PC-3 (cell line): Measurements from ENCODE around the gene BCKDHB. TPM values are rescaled to one million over a fixed set of nuclear protein-coding genes. Genes with fewer than 3 reads are reported as not detected.

Experiments
- ATAC-seq: fragments of 200-7000 bp; cut with Tn5 transposase; 2 replicates; pipeline ENCODE4 v1.9.1; 2020; ENCODE audit warnings: mild to moderate bottlenecking, moderate library complexity
- BruUV-seq: library from RNA; stranded (reverse); fragments of 400-500 nt; replicated peaks from 2 replicates; lab custom pipeline; 2021; lab: Mats Ljungman, UMichigan
- CTCF ChIA-PET: fragments of 300-600 bp; sonication (Branson Sonifier 250); formaldehyde crosslinking; loops from one replicate; lab custom pipeline; 2022; ENCODE audit warnings: antibody characterized with exemption; lab: Charles Lee
- POLR2A ChIA-PET: fragments of 300-600 bp; sonication (Branson Sonifier 250); formaldehyde crosslinking; loops from one replicate; lab custom pipeline; 2022; ENCODE audit warnings: antibody characterized with exemption; ENCODE audit not compliant: unreplicated experiment; lab: Charles Lee
- DNase-seq: peaks from one replicate; pipeline ENCODE4 v3.0.0-alpha.2; 2015
- H2AFZ ChIP-seq: fragments of 300-600 bp; sonication (generic); 2 replicates; pipeline ENCODE4 v1.6.0; 2016; ENCODE audit warnings: antibody characterized with exemption, low read length
- H3F3A ChIP-seq: fragments of 300-600 bp; sonication (generic); one replicate; pipeline ENCODE4 v1.6.0; 2017; ENCODE audit warnings: antibody characterized with exemption, low read length, control low read depth, mild to moderate bottlenecking; ENCODE audit not compliant: unreplicated experiment
- H3K27ac ChIP-seq: fragments of 300-600 bp; sonication (generic); 2 replicates; pipeline ENCODE4 v1.5.1; 2016; ENCODE audit warnings: mild to moderate bottlenecking, low read length
- H3K27me3 ChIP-seq: fragments of 300-600 bp; sonication (generic); 2 replicates; pipeline ENCODE4 v1.6.1; 2016; ENCODE audit warnings: low read length, mixed read lengths
- H3K36me3 ChIP-seq: fragments of 300-600 bp; sonication (generic); 2 replicates; pipeline ENCODE4 v1.6.1; 2016; ENCODE audit warnings: low read depth, mixed run types, low read length, mixed read lengths
- H3K4me1 ChIP-seq: fragments of 300-600 bp; sonication (generic); 2 replicates; pipeline ENCODE4 v1.5.1; 2016; ENCODE audit warnings: low read length; ENCODE audit not compliant: insufficient read depth
- H3K4me2 ChIP-seq: fragments of 300-600 bp; sonication (generic); 2 replicates; pipeline ENCODE4 v1.6.0; 2016; ENCODE audit warnings: low read length
- H3K4me3 ChIP-seq: fragments of 300-600 bp; sonication (generic); 2 replicates; pipeline ENCODE4 v1.5.1; 2016; ENCODE audit warnings: mild to moderate bottlenecking, low read length, mixed read lengths
- H3K79me2 ChIP-seq: fragments of 300-600 bp; sonication (generic); 2 replicates; pipeline ENCODE4 v1.6.1; 2017; ENCODE audit warnings: low read length, mixed read lengths
- H3K9ac ChIP-seq: fragments of 300-600 bp; sonication (generic); 2 replicates; pipeline ENCODE4 v1.6.0; 2016; ENCODE audit warnings: mild to moderate bottlenecking, low read length
- H3K9me2 ChIP-seq: fragments of 300-600 bp; sonication (generic); replicated peaks from 2 replicates; pipeline ENCODE4 v1.6.1; 2016; ENCODE audit warnings: mixed run types, low read length, mixed read lengths
- H3K9me3 ChIP-seq: fragments of 300-600 bp; sonication (generic); 2 replicates; pipeline ENCODE4 v1.6.1; 2016; ENCODE audit warnings: low read length, mixed read lengths
- H4K20me1 ChIP-seq: fragments of 300-600 bp; sonication (generic); 2 replicates; pipeline ENCODE4 v1.6.1; 2016; ENCODE audit warnings: low read length, mixed read lengths
- EZH2 ChIP-seq: fragments of 300-600 bp; sonication (generic); IDR thresholded peaks from one replicate; pipeline ENCODE4 v1.6.1; 2017; ENCODE audit warnings: antibody characterized with exemption, mild to moderate bottlenecking, low read length; ENCODE audit not compliant: unreplicated experiment
- EZH2phosphoT487 ChIP-seq: fragments of 300-600 bp; sonication (generic); IDR thresholded peaks from 2 replicates; pipeline ENCODE4 v1.6.1; 2018; ENCODE audit warnings: mild to moderate bottlenecking, antibody characterized with exemption, low read length, borderline replicate concordance
- intact Hi-C: fragments of 100-400 bp; cut with micrococcal nuclease; formaldehyde crosslinking; loops from 2 replicates; pipeline ENCODE4 v1.9.0; 2023
- total RNA-seq: library from RNA; depleted of rRNA; stranded (reverse); fragments of >200 nt; gene quantifications from 2 replicates; pipeline ENCODE4 v1.2.3, GENCODE V29; 2014
- TF ChIP-seq, protein P1 (sequence below): fragments of 300-600 bp; sonication (generic); conservative IDR thresholded peaks from 2 replicates; pipeline ENCODE4 v1.5.1; 2017; ENCODE audit warnings: antibody characterized with exemption, low read depth, mild to moderate bottlenecking, low read length

BCKDHB gene
- total RNA-seq, 1 experiment from 2014 or later: 9.9 TPM

DNA sequence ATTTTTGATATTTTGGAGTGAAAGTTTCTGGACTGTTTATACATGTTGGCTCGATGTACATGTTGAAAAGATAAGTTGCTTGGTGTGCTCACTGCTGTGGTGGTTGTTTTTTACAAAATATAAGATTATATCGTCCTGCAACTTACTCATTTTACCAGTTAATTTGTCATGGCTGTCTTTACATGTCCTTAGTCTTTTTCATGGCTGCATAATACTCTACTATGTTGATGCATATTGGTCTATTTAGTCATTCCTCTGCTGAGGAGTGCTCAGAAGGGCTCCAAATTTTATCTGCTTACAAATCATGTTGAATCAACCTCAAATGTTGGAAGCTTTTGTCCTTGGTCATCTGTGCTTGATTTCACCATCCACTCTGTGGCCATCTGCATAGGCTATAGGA, 164.6 kb downstream of the BCKDHB start:
- no peaks in the 10 kb centered on the region for H3F3A ChIP-seq
- H3K9me2 ChIP-seq: no peaks in the 10 kb centered on the region
- DNase-seq (no peak), ATAC-seq (no peak)
- BruUV-seq: no TSS peak
- intact Hi-C loops: no loop called here
- no peak overlapping the region for H3K4me2 ChIP-seq
- TF ChIP-seq, protein P1, sequence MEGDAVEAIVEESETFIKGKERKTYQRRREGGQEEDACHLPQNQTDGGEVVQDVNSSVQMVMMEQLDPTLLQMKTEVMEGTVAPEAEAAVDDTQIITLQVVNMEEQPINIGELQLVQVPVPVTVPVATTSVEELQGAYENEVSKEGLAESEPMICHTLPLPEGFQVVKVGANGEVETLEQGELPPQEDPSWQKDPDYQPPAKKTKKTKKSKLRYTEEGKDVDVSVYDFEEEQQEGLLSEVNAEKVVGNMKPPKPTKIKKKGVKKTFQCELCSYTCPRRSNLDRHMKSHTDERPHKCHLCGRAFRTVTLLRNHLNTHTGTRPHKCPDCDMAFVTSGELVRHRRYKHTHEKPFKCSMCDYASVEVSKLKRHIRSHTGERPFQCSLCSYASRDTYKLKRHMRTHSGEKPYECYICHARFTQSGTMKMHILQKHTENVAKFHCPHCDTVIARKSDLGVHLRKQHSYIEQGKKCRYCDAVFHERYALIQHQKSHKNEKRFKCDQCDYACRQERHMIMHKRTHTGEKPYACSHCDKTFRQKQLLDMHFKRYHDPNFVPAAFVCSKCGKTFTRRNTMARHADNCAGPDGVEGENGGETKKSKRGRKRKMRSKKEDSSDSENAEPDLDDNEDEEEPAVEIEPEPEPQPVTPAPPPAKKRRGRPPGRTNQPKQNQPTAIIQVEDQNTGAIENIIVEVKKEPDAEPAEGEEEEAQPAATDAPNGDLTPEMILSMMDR: no peak
- TF ChIP-seq EZH2phosphoT487: no peak
- no peak for TF ChIP-seq EZH2
- ChIA-PET POLR2A (no interaction called here), CTCF (no interaction called here)
- H3K79me2 ChIP-seq: no peaks in the 10 kb centered on the region
- H3K36me3 ChIP-seq: no peaks in the 10 kb centered on the region
- H3K4me3 ChIP-seq: no peak overlapping the region
- no peaks in the 10 kb centered on the region for H3K9me3 ChIP-seq
- no peak overlapping the region for H3K27ac ChIP-seq
- no peaks in the 10 kb centered on the region for H4K20me1 ChIP-seq
- no peak overlapping the region for H3K9ac ChIP-seq
- H3K4me1 ChIP-seq: no peaks in the 10 kb centered on the region
- no peaks in the 10 kb centered on the region for H3K27me3 ChIP-seq
- H2AFZ ChIP-seq: no peak overlapping the region

DNA sequence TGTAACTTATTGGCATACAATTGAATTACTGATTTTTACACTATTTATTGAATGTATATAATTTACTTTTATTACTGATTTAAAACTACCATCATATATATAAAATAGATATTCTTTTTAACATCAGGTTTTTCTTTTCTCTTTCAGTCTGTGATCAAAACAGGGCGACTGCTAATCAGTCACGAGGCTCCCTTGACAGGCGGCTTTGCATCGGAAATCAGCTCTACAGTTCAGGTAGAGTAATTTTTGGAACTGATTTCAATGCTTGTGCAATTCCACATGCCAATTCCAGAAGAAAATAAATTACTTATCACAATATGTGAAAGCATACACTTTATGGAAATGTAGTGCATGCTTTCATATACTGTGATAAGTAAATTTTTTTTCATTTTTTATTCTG, 166.5 kb downstream of the BCKDHB start:
- ATAC-seq (no peak), DNase-seq (no peak)
- Histone ChIP-seq H3K9me3 (no peaks in the 10 kb centered on the region), H3F3A (no peaks in the 10 kb centered on the region), H3K4me1 (no peaks in the 10 kb centered on the region), H3K4me3 (no peak overlapping the region), H3K36me3 (no peaks in the 10 kb centered on the region), H3K27me3 (no peaks in the 10 kb centered on the region), H3K9ac (no peak overlapping the region), H3K79me2 (no peaks in the 10 kb centered on the region), H3K9me2 (no peaks in the 10 kb centered on the region), H3K27ac (no peak overlapping the region), H4K20me1 (no peaks in the 10 kb centered on the region), H3K4me2 (no peak overlapping the region), H2AFZ (no peak overlapping the region)
- CTCF ChIA-PET: no interaction called here
- TF ChIP-seq, protein P1: no peak
- POLR2A ChIA-PET: no interaction called here
- BruUV-seq: no TSS peak
- intact Hi-C loops: no loop called here

DNA sequence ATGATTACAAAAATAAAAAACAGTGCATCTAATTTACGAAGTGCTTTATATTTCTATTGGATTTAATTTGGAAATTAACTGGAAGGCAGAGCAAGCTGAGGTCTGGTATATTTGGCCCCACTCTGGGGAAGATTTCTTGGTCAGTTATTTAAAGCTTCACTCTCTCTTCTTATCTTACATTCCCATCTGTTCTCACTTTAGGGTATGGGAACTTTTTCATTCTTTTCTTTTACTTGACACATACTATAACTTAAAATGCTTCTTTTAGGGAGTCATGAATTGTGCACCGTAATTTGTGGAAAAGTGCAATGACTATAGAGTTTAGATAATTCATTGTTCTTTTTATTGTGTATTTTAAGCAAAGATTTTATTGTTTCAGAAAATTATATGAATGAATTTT, 170.4 kb downstream of the BCKDHB start:
- H3K27ac ChIP-seq: no peak overlapping the region
- TF ChIP-seq EZH2phosphoT487: no peak
- TF ChIP-seq, protein P1: no peak
- no peak for TF ChIP-seq EZH2
- H2AFZ ChIP-seq: no peak overlapping the region
- H3K36me3 ChIP-seq: no peaks in the 10 kb centered on the region
- H3K4me3 ChIP-seq: no peak overlapping the region
- DNase-seq: no peak
- BruUV-seq: no TSS peak
- H3K4me2 ChIP-seq: no peak overlapping the region
- intact Hi-C loops: no loop called here
- H4K20me1 ChIP-seq: no peaks in the 10 kb centered on the region
- no peaks in the 10 kb centered on the region for H3K9me3 ChIP-seq
- no peak overlapping the region for H3K9ac ChIP-seq
- no peaks in the 10 kb centered on the region for H3K9me2 ChIP-seq
- no peak for ATAC-seq
- no peaks in the 10 kb centered on the region for H3K27me3 ChIP-seq
- no peaks in the 10 kb centered on the region for H3F3A ChIP-seq
- POLR2A ChIA-PET: no interaction called here
- CTCF ChIA-PET: no interaction called here
- no peaks in the 10 kb centered on the region for H3K79me2 ChIP-seq
- H3K4me1 ChIP-seq: no peaks in the 10 kb centered on the region
